SK-N-SH treated with all-trans-retinoic acid at 6 μM for 48 hours (cell line): Measurements from ENCODE around the gene LAX1.

Experiments used
- ATAC-seq: fragments of 200-7000 bp; cut with Tn5 transposase; 3 replicates; pipeline ENCODE4 v1.9.1; 2020; ENCODE audit warnings: mild to moderate bottlenecking, moderate library complexity
- ARNTL ChIP-seq: fragments of 450-650 bp; formaldehyde crosslinking; IDR thresholded peaks from 2 replicates; pipeline ENCODE4 v1.5.0; 2020; ENCODE audit warnings: low read depth, mild to moderate bottlenecking, moderate library complexity, borderline replicate concordance
- BACH2 ChIP-seq: fragments of 250-450 bp; sonication (Bioruptor Pico); IDR thresholded peaks from 2 replicates; pipeline ENCODE4 v1.9.0; 2021; ENCODE audit warnings: mild to moderate bottlenecking, borderline replicate concordance
- CSDC2 ChIP-seq: fragments of 250-450 bp; sonication (Bioruptor Pico); IDR thresholded peaks from 2 replicates; pipeline ENCODE4 v1.5.0; 2020; ENCODE audit warnings: mild to moderate bottlenecking, moderate library complexity
- CSRNP3 ChIP-seq: fragments of 250-450 bp; sonication (Bioruptor Pico); IDR thresholded peaks from 2 replicates; pipeline ENCODE4 v1.5.1; 2021; ENCODE audit warnings: mild to moderate bottlenecking, moderate library complexity
- ESRRG ChIP-seq: fragments of 250-450 bp; sonication (Bioruptor Pico); IDR thresholded peaks from 2 replicates; pipeline ENCODE4 v1.6.1; 2021; ENCODE audit warnings: mild to moderate bottlenecking
- GLIS3 ChIP-seq: fragments of 250-450 bp; sonication (Bioruptor Pico); IDR thresholded peaks from 2 replicates; pipeline ENCODE4 v1.5.0; 2020; ENCODE audit warnings: mild to moderate bottlenecking, moderate library complexity
- ISL1 ChIP-seq: fragments of 250-450 bp; sonication (Bioruptor Pico); IDR thresholded peaks from 2 replicates; pipeline ENCODE4 v2.1.2; 2022; ENCODE audit warnings: mild to moderate bottlenecking, moderate library complexity
- OSR1 ChIP-seq: fragments of 250-450 bp; sonication (Bioruptor Pico); IDR thresholded peaks from 2 replicates; pipeline ENCODE4 v1.8.0; 2022; ENCODE audit warnings: moderate library complexity, mild to moderate bottlenecking, inconsistent platforms
- PATZ1 ChIP-seq: fragments of 250-450 bp; sonication (Bioruptor Pico); IDR thresholded peaks from 2 replicates; pipeline ENCODE4 v1.8.0; 2020; ENCODE audit warnings: mild to moderate bottlenecking, moderate library complexity, borderline replicate concordance
- POU6F1 ChIP-seq: fragments of 250-450 bp; sonication (Bioruptor Pico); IDR thresholded peaks from 2 replicates; pipeline ENCODE4 v1.8.0; 2021; ENCODE audit warnings: low read depth, mild to moderate bottlenecking, moderate library complexity, borderline replicate concordance
- PPARA ChIP-seq: fragments of 250-450 bp; sonication (Bioruptor Pico); IDR thresholded peaks from 2 replicates; pipeline ENCODE4 v1.5.0; 2020; ENCODE audit warnings: mild to moderate bottlenecking, borderline replicate concordance
- RARB ChIP-seq: fragments of 250-450 bp; sonication (Bioruptor Pico); IDR thresholded peaks from 2 replicates; pipeline ENCODE4 v1.8.0; 2021; ENCODE audit warnings: mild to moderate bottlenecking, moderate library complexity
- SNAI2 ChIP-seq: fragments of 250-450 bp; sonication (Bioruptor Pico); IDR thresholded peaks from 2 replicates; pipeline ENCODE4 v1.5.0; 2020; ENCODE audit warnings: mild to moderate bottlenecking, moderate library complexity
- TCF4 ChIP-seq: fragments of 250-450 bp; sonication (Bioruptor Pico); IDR thresholded peaks from 2 replicates; pipeline ENCODE4 v1.8.0; 2021; ENCODE audit warnings: mild to moderate bottlenecking, moderate library complexity, borderline replicate concordance
- TSHZ2 ChIP-seq: fragments of 250-450 bp; sonication (Bioruptor Pico); IDR thresholded peaks from 2 replicates; pipeline ENCODE4 v1.5.0; 2020; ENCODE audit warnings: mild to moderate bottlenecking, moderate library complexity
- ZC3H10 ChIP-seq: fragments of 250-450 bp; sonication (Bioruptor Pico); IDR thresholded peaks from 2 replicates; pipeline ENCODE4 v1.5.1; 2021; ENCODE audit warnings: mild to moderate bottlenecking, moderate library complexity
- ZFP30 ChIP-seq: fragments of 450-650 bp; formaldehyde crosslinking; IDR thresholded peaks from 2 replicates; pipeline ENCODE4 v1.5.0; 2022; ENCODE audit warnings: mild to moderate bottlenecking, moderate library complexity
- ZNF565 ChIP-seq: fragments of 450-650 bp; formaldehyde crosslinking; conservative IDR thresholded peaks from 2 replicates; pipeline ENCODE4 v1.5.0; 2020; ENCODE audit warnings: low read depth, mild to moderate bottlenecking, moderate library complexity
- ZNF70 ChIP-seq: fragments of 450-650 bp; formaldehyde crosslinking; IDR thresholded peaks from 2 replicates; pipeline ENCODE4 v1.5.0; 2020; ENCODE audit warnings: mild to moderate bottlenecking, moderate library complexity
- ZNF8 ChIP-seq: fragments of 450-650 bp; formaldehyde crosslinking; IDR thresholded peaks from 2 replicates; pipeline ENCODE4 v1.5.0; 2020; ENCODE audit warnings: mild to moderate bottlenecking, moderate library complexity

Gene LAX1

GRCh38 chr1:203733009-203733863 is 31.7 kb upstream of the LAX1 start:
- ATAC-seq, result no peak
- TF ChIP-seq ZNF70 (CRISPR knock-in tag) (no peak), TCF4 (CRISPR knock-in tag) (no peak), CSRNP3 (CRISPR knock-in tag) (no peak), PPARA (CRISPR knock-in tag) (no peak), TSHZ2 (CRISPR knock-in tag) (no peak), ARNTL (CRISPR knock-in tag) (no peak), PATZ1 (CRISPR knock-in tag) (no peak), ZNF8 (CRISPR knock-in tag) (no peak), ZFP30 (no peak), RARB (CRISPR knock-in tag) (no peak), ISL1 (no peak), POU6F1 (CRISPR knock-in tag) (no peak), GLIS3 (no peak), CSDC2 (no peak), BACH2 (CRISPR knock-in tag) (no peak), SNAI2 (CRISPR knock-in tag) (no peak)

GRCh38 chr1:203742436-203742835 is 22.5 kb upstream of the LAX1 start:
- TF ChIP-seq PATZ1 (CRISPR knock-in tag) (no peak), ARNTL (CRISPR knock-in tag) (no peak), OSR1 (CRISPR knock-in tag) (no peak), PPARA (CRISPR knock-in tag) (no peak), TSHZ2 (CRISPR knock-in tag) (no peak), ESRRG (no peak), ZC3H10 (CRISPR knock-in tag) (no peak), ZNF70 (CRISPR knock-in tag) (no peak), SNAI2 (CRISPR knock-in tag) (no peak), ZNF8 (CRISPR knock-in tag) (no peak), CSRNP3 (CRISPR knock-in tag) (no peak), ZNF565 (CRISPR knock-in tag) (no peak)
- ATAC-seq, result no peak
